Duodenal mucosa (tissue), 2 donors: Measurements from ENCODE around the gene TMEM164.

ENCODE experiments used
- H3K27ac ChIP-seq: one replicate; pipeline ENCODE4 v1.7.0; 2013; ENCODE audit warnings: low read depth, low read length
- H3K27me3 ChIP-seq, 2 donors: one replicate each; pipeline ENCODE4 v1.7.0; 2013; ENCODE audit warnings: low read length in 2 of 2, control low read depth in 1 of 2; ENCODE audit not compliant: insufficient read depth in 2 of 2, control insufficient read depth in 1 of 2
- H3K36me3 ChIP-seq, 2 donors: one replicate each; pipeline ENCODE4 v1.7.0; 2013; ENCODE audit warnings: low read length in 2 of 2, control low read depth in 1 of 2; ENCODE audit not compliant: insufficient read depth in 2 of 2, control insufficient read depth in 1 of 2
- H3K4me1 ChIP-seq, 2 donors: one replicate each; pipeline ENCODE4 v1.7.0; 2013; ENCODE audit warnings: low read length in 2 of 2, control low read depth in 1 of 2; ENCODE audit not compliant: insufficient read depth in 2 of 2, control insufficient read depth in 1 of 2
- H3K4me3 ChIP-seq, 2 donors: one replicate each; pipeline ENCODE4 v1.7.0; 2013; ENCODE audit warnings: low read length in 2 of 2, low read depth in 1 of 2
- H3K9ac ChIP-seq, 2 donors: one replicate each; pipeline ENCODE4 v1.7.0; 2013; ENCODE audit warnings: low read length in 2 of 2, low read depth in 1 of 2
- H3K9me3 ChIP-seq, 2 donors: one replicate each; pipeline ENCODE4 v1.7.0; 2013; ENCODE audit warnings: low read length in 2 of 2, control low read depth in 1 of 2; ENCODE audit not compliant: control insufficient read depth in 1 of 2

The TMEM164 gene

GRCh38 chrX:110015915-110016314 lies 13.0 kb downstream of the TMEM164 start:
- Histone ChIP-seq H3K9ac (no peak overlapping the region), H3K4me1 (peaks cover 0 to 12% of the 10 kb centered on the region in 2 donors), H3K27ac (no peak overlapping the region), H3K27me3 (no peaks in the 10 kb centered on the region), H3K9me3 (no peaks in the 10 kb centered on the region), H3K36me3 (peaks cover 4 to 16% of the 10 kb centered on the region in 2 donors), H3K4me3 (no peak overlapping the region)

- H3K36me3 ChIP-seq = peaks cover 0 to 17% of the 10 kb centered on the region in 2 donors
- H3K9me3 ChIP-seq = no peaks in the 10 kb centered on the region
- no peak overlapping the region for H3K4me3 ChIP-seq
- H3K9ac ChIP-seq = no peak overlapping the region
- no peak overlapping the region for H3K27ac ChIP-seq
- H3K27me3 ChIP-seq = no peaks in the 10 kb centered on the region
- H3K4me1 ChIP-seq = peaks cover 17 to 21% of the 10 kb centered on the region in 2 donors
Measured at GRCh38 chrX:110020536-110020935, 17.6 kb downstream of the TMEM164 start.

- Histone ChIP-seq H3K36me3 (peaks cover 0 to 14% of the 10 kb centered on the region in 2 donors), H3K9ac (no peak overlapping the region), H3K27me3 (no peaks in the 10 kb centered on the region), H3K9me3 (no peaks in the 10 kb centered on the region), H3K4me1 (peaks cover 17 to 26% of the 10 kb centered on the region in 2 donors), H3K4me3 (no peak overlapping the region), H3K27ac (no peak overlapping the region)
Measured at GRCh38 chrX:110021258-110022022, 18.5 kb downstream of the TMEM164 start.

- no peak overlapping the region for H3K27ac ChIP-seq
- peaks cover 17 to 29% of the 10 kb centered on the region in 2 donors for H3K4me1 ChIP-seq
- H3K27me3 ChIP-seq = no peaks in the 10 kb centered on the region
- no peak overlapping the region for H3K9ac ChIP-seq
- no peaks in the 10 kb centered on the region for H3K9me3 ChIP-seq
- H3K36me3 ChIP-seq = peaks cover 0 to 12% of the 10 kb centered on the region in 2 donors
- H3K4me3 ChIP-seq = no peak overlapping the region
Measured at GRCh38 chrX:110022599-110023448, 19.9 kb downstream of the TMEM164 start.

- peak overlapping the region; percentile 62 for H3K27ac ChIP-seq
- no peaks in the 10 kb centered on the region for H3K9me3 ChIP-seq
- no peak overlapping the region for H3K4me3 ChIP-seq
- H3K36me3 ChIP-seq = peaks cover 0 to 5% of the 10 kb centered on the region in 2 donors
- H3K9ac ChIP-seq = no peak overlapping the region
- peaks cover 17 to 39% of the 10 kb centered on the region in 2 donors for H3K4me1 ChIP-seq
- no peaks in the 10 kb centered on the region for H3K27me3 ChIP-seq
Measured at GRCh38 chrX:110025395-110025794, 22.5 kb downstream of the TMEM164 start.

- Histone ChIP-seq H3K9ac (peak overlapping the region in 1 of 2 donors; percentile 39), H3K27ac (peak overlapping the region; percentile 70), H3K27me3 (no peaks in the 10 kb centered on the region), H3K4me1 (peaks cover 14 to 39% of the 10 kb centered on the region in 2 donors), H3K4me3 (no peak overlapping the region), H3K9me3 (no peaks in the 10 kb centered on the region), H3K36me3 (peaks cover 0 to 5% of the 10 kb centered on the region in 2 donors)
Measured at GRCh38 chrX:110026099-110026844, 23.4 kb downstream of the TMEM164 start.

- H3K9ac ChIP-seq = no peak overlapping the region
- H3K27ac ChIP-seq = no peak overlapping the region
- no peaks in the 10 kb centered on the region for H3K9me3 ChIP-seq
Measured at GRCh38 chrX:110032534-110033147, 29.7 kb downstream of the TMEM164 start.

GRCh38 chrX:110034036-110034435 lies 31.1 kb downstream of the TMEM164 start:
- H3K4me1 ChIP-seq = peaks cover 10 to 32% of the 10 kb centered on the region in 2 donors
- no peaks in the 10 kb centered on the region for H3K9me3 ChIP-seq
- H3K27me3 ChIP-seq = no peaks in the 10 kb centered on the region
- H3K36me3 ChIP-seq = no peaks in the 10 kb centered on the region
- H3K27ac ChIP-seq = no peak overlapping the region
- H3K4me3 ChIP-seq = no peak overlapping the region
- H3K9ac ChIP-seq = no peak overlapping the region

More at GRCh38 chrX:110032534-110033147, 29.7 kb downstream of the TMEM164 start:
- Histone ChIP-seq H3K4me1 (peaks cover 10 to 36% of the 10 kb centered on the region in 2 donors), H3K4me3 (no peak overlapping the region), H3K27me3 (no peaks in the 10 kb centered on the region), H3K36me3 (no peaks in the 10 kb centered on the region)

GRCh38 chrX:110036162-110037033 lies 33.5 kb downstream of the TMEM164 start:
- no peaks in the 10 kb centered on the region for H3K36me3 ChIP-seq
- peaks cover 10 to 25% of the 10 kb centered on the region in 2 donors for H3K4me1 ChIP-seq
- no peak overlapping the region for H3K4me3 ChIP-seq
- H3K27ac ChIP-seq = peak overlapping the region; percentile 50
- no peak overlapping the region for H3K9ac ChIP-seq
- H3K27me3 ChIP-seq = no peaks in the 10 kb centered on the region
- no peaks in the 10 kb centered on the region for H3K9me3 ChIP-seq
